Hematopoietic multipotent progenitor cell (in vitro differentiated cells): ENCODE data around the gene FLT1. TPM values are rescaled to one million over a fixed set of nuclear protein-coding genes. Genes with fewer than 3 reads are reported as not detected.
A peak's percentile ranks its signal among the peaks of the same experiment; 100 is the strongest.

ENCODE experiments used
- DNase-seq, 3 donors: peaks; one replicate each; pipeline ENCODE4 v3.0.0-alpha.2; 2011 to 2015; ENCODE audit warnings: low read depth in 2 of 3, low spot score in 2 of 3
- total RNA-seq: library from RNA; depleted of rRNA; stranded (reverse); fragments of >200 nt; gene quantifications from one replicate; pipeline ENCODE4 v1.2.3, GENCODE V29; 2012

The FLT1 gene
- total RNA-seq, 1 donor: 0.54 TPM

DNA sequence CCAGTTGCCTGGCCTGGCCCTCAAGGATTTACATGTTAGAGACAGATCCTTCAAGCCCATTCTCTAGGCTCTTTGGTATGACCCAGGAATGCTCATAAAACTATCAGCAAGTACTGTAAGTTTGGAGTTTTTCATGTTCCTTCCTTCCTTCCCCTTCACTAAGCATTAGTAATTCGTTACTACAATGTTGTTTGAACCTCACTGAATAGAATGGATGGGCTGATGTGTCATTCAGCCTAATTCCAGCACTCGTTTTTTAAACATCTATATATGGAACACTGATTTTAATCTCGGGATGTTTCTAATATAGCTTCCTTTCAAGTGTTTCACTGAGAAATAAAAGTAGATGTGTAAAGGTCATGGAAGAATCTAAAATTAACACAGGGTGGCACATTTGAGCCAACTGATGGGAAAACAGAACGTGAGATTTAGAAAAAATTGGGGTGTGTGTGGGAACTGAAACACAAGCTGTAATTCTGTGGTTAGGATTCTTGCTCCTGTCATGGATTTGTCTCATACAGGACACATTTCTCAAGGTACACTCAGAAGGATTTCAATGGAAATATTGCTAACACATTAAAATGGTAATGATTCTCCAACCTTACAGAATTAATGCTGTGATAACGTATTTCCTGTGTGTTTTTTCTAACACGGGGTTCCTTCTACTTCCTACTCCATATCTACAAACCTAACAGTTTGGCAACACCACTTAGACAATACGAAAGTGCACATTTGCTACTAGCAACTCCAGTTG lies 93.4 kb downstream of the FLT1 start:
- peak in 2 of 3 donors; percentile 46 to 48 for DNase-seq

DNA sequence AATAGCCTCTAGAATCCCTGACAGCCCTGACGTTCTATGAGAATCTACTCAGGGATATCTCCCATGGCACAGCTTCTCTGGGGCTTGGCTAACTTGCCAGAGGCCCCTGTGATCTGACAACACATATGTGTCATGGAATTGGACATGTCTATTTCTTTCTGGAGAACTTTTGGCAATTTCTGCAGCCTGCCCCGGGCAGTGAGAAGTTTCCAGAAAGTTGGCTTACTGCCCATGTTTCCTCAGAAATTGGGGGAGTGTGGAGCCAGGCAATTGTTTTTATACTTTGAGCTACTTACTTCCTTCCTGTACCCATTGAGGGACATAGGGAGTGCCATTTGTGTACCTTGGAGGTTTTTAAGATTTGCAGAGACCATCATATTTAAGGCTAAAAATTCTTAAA lies 98.9 kb downstream of the FLT1 start:
- DNase-seq: no peak

DNA sequence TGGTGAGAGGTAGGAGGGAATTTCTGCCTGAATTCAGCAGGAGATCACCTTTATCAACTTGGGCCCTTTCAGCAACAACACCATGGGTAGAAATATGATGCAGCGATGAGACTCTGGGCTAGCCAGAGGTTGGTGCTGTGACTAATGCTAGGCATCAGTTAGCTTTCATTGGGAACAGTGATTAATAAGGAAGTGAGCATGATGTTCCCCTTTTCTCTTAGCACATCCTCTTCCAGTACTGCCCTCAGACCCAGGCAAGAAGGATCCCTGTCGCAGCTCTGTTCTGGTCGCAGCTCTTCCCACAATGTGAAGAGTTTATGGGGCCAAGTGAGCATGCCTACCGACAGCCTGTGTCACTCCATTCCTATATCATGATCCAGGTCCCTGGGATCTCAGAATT lies 100.5 kb downstream of the FLT1 start:
- no peak for DNase-seq

DNA sequence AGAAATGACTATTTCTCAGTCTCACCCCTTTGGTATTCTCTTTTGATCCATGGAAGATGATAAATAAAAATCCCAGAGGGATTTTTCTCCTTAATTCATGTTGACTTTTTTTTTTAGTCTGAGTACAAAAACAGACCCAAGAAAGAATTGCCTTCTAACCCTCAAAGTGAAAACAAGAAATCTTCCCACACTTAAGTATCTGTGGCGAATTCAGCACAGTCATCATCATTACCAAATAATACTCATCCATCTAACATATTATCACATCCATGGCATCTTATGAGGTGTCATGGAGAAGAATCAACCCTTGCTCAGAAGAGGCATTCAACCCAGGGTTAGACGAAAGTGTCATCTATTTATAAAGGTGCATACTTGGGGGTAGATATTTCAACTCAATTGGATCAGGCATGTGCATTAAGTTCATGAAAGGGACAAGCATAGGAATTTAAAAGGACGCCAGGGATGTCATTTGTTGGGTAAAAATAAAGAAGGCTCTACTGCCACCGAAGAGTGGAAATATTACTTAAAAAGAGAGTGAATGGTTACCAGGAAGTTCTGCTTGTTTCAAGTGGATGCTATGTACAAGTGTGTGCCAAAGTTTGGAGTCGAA lies 101.9 kb downstream of the FLT1 start:
- DNase-seq: no peak

DNA sequence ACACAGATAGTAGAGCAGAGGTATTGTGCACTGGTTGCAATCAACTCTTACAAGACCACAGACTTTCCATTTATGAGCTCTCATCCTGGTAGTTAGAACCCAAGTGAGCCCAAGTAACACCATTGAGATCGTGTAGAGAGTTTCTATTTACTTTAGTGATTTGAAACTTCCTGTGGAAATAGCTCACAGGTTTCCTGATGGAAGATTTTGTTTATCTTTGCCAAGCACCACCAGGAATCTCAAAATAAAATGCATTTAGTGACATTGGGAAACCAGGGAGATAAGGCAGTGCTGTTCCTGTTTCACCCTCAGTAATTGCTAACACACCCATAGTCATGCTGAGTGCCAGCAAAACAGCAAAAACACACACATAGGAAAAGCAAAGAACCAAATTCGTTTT lies 102.5 kb downstream of the FLT1 start:
- no peak for DNase-seq

DNA sequence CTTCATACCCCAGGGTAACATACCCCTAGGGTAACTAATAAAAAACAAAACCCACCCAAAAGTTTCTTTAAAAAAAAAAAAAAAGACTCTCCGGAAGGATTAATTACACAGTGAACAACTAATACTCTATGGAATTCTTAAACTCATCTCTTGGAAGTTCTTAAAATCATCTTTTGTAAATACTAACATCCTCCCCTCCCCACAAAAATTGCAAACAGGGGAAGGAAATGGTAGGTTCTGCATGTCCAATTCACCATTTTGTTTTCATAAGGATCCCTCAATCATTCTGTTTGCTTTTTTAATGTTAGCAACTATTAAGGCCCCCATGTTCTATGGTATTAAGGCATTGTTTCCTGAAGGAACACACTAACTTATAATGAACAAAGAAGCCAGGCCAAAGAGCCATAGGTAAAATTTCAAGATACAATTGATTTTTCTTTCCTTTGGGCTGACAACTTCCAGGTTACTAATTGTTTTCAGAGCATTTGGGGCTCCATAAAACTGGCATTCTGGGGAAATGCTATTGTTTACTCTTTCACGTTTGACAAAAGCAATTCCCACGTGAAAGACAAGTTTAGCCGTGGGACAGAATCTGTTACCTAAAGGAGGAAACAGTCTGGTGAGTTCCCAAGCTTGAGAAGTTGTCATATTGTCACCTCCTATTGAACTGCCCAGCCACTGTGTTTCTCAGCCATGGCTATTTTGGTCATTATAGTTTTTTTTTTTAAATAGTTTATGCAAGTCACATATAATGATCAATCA lies 107.0 kb downstream of the FLT1 start:
- no peak for DNase-seq

DNA sequence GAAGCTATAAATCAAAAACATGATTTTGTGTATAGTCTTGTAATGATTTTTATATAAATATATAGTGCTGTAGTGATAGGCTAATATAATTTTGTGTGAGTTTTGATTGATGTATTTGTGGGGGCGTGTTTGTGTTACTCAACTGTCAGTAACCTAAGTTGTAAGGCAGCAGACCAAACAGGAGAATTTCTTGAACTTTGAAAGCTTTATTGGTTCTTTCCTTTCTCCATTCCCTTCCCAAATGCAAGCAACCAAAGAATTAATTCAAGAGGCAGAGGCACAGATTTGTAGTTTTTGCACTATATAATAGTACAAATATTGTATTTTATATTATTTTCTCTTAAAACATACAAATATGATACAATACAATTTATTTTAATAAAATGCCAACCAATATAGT lies 109.6 kb downstream of the FLT1 start:
- no peak for DNase-seq

DNA sequence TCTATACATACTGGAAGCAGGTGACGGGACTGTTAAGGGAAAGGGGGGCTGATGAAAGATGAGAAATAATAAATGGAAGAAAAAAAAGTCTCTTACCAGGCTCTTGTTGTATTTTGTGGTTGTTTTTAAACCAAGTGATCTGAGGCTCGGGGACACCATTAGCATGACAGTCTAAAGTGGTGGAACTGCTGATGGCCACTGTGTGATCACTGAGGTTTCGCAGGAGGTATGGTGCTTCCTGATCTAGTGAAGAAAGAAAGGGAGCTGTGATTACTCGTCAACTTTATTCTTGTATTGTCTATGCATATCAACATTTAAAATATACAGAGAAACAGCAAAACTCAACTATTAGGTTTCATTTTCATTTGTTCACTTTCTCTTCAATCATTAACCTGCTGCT lies 110.1 kb downstream of the FLT1 start:
- no peak for DNase-seq

DNA sequence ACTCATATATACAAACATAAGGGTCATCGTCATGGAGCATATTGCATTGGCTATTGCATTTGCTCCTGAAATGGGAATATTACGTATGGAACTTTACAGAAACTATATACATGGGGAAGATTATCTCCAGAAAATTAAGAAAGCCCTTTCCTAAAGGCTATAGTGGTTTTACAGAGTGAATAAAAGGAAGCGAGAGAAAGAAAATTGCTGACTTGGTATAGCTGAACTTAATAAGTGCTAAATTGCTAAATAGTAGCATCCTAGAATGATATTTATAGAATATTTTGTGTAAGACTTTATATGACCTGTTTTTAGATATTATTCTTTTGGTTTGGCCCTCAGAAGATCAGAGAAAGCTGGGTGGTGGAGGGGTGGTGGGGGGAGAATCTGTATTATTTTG lies 114.6 kb downstream of the FLT1 start:
- DNase-seq: no peak

DNA sequence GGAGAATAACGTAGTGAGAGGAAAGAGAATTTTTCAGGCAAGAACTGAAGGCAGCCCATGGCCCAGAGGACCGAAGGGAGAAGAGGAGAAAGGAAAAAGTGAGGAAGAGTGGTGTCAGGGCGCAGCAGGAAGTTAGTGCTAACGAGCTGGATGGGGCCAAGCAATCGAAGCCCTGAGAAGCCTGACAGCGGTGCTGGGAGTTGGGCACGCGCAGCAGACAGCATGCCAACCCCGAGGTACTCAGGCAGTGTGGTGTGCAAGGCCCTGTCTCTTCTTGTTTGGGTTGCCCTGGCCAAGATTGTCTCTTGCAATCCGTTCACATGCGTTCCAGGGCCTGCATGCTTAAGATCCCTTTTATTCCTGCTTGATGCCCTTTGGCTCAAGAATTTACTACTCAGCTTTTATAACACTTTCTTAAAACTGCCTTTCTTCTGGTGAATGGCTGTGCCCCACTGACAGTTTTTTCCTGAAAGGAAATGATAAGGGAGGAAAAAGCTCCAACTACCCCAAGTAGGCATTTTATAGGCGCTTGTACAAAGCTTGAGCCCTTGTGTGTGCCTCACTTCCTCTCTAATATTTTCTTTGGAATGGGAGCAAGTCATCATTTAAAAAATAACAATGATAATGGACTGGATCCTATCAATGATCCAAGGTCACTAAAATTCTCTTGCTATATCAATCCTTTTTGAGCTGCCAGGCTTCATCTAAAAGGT lies 115.4 kb downstream of the FLT1 start:
- DNase-seq: no peak

DNA sequence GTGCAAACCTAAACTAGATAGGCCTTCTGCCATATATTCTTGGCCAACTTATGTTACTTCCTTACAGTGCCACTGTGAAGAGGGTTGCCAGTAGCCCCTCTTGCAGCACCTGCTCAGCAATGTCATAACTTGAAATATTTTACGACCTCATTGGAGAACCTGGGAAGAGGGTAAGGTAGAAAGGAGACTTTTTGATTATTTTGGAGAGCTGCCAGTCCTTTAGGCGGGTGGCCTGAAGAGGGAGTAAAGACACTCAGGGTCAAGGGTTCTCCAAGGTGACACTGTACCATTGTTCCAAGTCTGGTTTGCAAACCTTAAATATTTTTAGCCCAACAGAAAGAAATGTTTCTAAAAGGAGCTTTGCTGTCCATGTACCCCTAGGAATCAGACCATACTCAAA lies 118.3 kb downstream of the FLT1 start:
- peak in 1 of 3 donors; percentile 12 for DNase-seq

DNA sequence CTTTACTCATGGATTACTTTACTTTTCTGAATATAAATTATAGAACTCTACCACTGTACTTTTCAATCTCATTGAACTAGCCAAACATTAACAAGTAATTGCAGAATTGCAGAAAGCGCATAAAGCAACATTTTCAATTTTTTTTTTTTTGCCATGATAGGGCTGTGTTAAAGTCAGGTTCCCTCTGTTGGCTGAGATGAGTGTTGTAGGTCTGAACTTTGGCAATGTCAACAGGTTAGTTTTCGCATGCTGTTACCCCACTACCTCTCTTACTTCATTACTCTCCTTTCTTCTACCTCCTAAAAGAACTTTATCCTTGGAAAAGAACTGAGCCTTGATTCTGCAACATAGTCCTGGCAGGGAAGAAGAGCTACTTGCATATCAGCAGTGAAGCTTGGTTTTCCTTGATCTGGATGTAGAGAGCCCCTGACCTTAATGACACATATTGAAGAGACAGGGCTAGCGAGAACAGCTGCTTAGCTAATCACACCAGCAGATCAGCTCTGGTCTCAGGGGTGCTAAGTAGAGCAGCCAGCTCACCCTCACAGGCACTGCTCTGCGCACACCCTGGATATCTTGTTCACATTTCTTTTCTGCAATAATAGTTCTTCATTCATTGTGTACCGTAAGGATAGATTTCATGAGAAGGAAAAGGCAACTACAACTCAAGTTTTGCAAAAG lies 119.5 kb downstream of the FLT1 start:
- no peak for DNase-seq

DNA sequence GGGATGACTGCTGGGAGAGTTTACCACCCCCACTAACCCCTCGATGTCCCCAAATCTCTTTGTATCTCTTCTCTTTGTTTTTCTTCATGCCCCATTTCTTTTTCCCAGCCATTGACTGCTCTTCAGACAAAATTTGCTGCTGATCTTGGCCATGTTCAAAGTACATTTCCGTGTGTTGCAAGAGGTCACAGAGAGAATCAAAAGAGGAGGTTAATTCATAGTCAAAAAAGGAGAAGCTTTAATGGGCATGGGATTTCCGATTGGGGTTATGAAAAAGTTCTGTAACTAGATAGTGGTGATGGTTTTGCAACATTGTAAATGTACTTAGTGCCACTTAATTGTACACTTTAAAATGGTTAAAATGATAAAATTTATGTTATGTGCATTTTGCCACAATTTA lies 121.1 kb downstream of the FLT1 start:
- no peak for DNase-seq

DNA sequence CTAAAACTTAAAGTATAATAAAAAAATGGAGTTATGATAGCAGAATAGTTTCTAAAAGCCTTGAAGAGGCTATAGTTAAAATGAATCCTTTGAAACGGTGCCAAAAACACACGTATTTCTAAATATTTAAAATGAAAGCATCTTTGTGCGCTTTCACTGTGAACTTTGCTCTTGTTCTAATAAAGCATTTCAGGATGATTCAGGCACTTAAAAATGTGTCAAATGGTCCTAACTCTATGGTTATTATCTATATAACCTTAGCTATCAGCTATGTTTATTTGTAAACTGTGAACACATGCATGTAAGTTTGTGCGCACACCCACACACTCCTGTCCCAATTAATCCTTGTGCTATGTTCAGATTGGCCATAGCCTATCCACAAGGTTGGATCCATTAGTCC lies 124.5 kb downstream of the FLT1 start:
- no peak for DNase-seq

DNA sequence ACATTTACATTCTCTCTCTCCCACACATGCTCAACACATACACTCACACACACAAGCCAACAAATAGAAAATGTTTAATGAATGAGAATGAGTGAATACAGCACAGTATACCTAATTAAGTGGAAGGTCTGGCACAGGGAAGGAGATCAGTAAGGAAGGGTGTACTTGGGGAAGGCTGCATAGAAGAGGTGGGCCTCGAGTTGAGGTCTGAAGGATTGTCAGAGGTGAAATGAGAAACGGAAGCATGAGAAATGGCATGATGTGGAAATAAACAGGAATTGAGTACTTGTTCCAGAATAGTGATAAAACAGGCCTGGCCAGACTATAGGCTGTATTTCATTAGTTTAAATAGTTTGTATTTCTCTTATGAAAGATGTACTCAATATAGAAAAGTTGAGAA lies 136.2 kb downstream of the FLT1 start:
- no peak for DNase-seq

DNA sequence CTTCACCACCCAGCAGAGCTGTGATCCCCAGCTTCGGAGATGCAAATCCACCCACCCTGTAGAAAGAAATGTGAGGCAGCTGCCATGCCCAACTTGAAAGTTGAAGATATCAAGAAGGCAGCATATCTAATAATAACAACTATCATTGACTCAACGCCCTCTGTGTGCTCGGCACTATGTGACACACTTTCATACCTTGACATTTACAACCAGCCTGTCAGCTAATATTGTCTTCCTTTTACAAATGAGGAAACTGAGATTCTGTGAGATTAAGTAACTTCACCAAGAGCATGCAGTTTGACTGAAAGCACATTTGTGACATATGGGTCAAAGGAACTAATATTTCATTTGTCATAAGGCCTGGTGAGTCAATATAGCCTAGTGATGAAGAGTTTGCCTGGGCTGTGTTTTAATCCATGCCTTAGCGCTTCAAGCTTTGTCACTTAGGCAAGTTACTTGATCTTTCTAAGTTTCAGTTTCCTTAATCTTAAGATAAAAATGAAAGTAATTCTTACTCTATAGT lies 137.0 kb downstream of the FLT1 start:
- DNase-seq: no peak

DNA sequence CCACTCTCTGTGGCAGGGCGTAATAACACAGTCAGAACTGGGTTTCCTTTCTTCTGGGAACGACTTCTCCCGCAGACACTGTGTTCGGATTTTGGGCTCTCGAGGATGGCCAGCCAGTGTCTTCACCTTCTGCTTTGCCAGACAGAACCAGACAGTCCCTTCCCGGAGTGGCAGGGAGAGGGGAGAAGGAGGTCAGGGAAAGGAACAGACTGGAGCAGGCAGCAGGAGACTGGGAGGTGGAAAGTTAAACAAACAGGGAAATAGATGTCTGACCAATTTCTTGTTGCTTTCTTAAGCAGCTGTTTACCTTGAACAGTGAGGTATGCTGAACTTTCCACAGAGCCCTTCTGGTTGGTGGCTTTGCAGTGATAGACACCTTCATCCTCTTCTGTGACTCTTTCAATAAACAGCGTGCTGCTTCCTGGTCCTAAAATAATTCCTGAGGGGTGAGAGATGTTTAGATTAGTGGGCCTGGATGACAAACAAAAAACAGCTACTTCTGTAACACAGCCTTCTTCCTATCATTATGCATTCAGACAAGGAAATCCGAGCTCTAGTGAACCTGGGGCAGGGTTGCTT lies 137.6 kb downstream of the FLT1 start:
- no peak for DNase-seq

DNA sequence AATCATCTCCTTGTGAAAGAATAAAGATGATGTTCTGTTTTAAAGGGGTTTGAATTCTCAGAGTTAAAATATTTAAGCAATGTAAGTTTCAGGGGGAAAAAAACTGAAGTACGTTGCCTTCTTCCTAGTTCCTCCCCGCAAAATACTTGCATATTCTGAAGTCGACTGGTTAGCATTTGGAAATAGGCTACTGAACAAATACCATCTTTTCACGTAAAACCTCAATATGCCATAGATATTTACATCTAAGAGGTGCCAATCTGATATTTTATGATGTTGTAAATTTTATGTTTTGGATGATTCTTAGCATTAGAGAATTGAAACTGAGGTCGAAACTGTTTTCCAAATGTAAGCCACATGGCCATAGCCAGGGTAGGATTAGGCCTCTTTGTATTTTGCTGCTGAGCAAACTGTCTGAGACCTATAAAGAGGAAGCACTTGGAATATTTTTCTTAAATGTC lies 138.3 kb downstream of the FLT1 start:
- no peak for DNase-seq

DNA sequence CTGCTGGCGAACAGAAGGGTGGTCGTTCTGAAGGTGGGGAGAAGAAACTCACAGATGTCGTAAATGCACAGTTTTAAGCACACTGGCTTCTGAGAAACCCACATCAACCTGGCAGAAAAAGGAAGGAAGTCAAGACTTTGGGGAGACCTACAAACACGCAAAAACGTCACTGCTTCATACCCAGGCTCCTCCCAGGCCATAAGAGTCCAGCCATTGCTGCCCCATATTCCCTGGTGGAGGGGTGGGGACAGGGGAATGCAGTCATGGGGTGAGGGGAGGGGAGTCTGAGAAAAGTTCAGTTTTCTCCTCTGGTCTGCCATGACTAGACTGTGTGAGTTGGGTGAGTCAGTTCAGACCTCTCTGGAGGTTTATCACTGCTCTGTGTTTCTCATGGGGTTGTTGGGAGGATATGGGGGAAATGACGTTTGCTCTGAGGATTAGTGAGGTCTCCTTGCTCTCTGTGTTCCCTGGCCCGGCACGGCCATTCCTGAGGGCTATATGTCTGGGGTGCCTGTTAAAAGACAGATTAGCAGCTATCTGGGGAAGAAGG lies 139.0 kb downstream of the FLT1 start:
- peak in 2 of 3 donors; percentile 32 to 73 for DNase-seq
